Progenitor cell of endocrine pancreas (in vitro differentiated cells): ENCODE results near the gene CAPS2. TPM values are rescaled to one million over a fixed set of nuclear protein-coding genes. Genes with fewer than 3 reads are reported as not detected.

ENCODE experiments used
- DNase-seq: peaks from one replicate; pipeline ENCODE4 v3.0.0; 2021; ENCODE audit warnings: low spot score; ENCODE audit not compliant: unreplicated experiment
- H3K27ac Mint-ChIP-seq: 2 replicates; pipeline ENCODE4 v1.8.0; 2021; ENCODE audit warnings: mild to moderate bottlenecking, moderate library complexity, mixed read lengths
- H3K27me3 Mint-ChIP-seq: 2 replicates; pipeline ENCODE4 v1.8.0; 2021; ENCODE audit warnings: mixed read lengths
- H3K36me3 Mint-ChIP-seq: 2 replicates; pipeline ENCODE4 v1.8.0; 2022; ENCODE audit warnings: mixed read lengths; ENCODE audit not compliant: insufficient read depth
- H3K4me1 Mint-ChIP-seq: 2 replicates; pipeline ENCODE4 v1.8.0; 2021; ENCODE audit warnings: low read depth, mixed read lengths
- H3K4me3 Mint-ChIP-seq: 2 replicates; pipeline ENCODE4 v1.8.0; 2021; ENCODE audit warnings: low read depth, mild to moderate bottlenecking, moderate library complexity, mixed read lengths
- H3K9me3 Mint-ChIP-seq: 2 replicates; pipeline ENCODE4 v1.8.0; 2021; ENCODE audit warnings: low read depth, mixed read lengths
- CTCF ChIP-seq: fragments of 200-600 bp; sonication (generic); IDR thresholded peaks from one replicate; pipeline ENCODE4 v1.5.0; 2021; ENCODE audit warnings: antibody characterized with exemption, mild to moderate bottlenecking; ENCODE audit not compliant: unreplicated experiment
- total RNA-seq: library from RNA; stranded (reverse); gene quantifications from 2 replicates; pipeline ENCODE4 v1.2.1, GENCODE V29; 2021

The CAPS2 gene
- total RNA-seq, 1 donor from 2014 or later = 9.6 TPM

- DNase-seq = no peak
- H3K4me3 Mint-ChIP-seq = no peak overlapping the region
- H3K9me3 Mint-ChIP-seq = no peaks in the 10 kb centered on the region
- H3K36me3 Mint-ChIP-seq = peaks cover 3% of the 10 kb centered on the region
- H3K27me3 Mint-ChIP-seq = no peaks in the 10 kb centered on the region
- no peak overlapping the region for H3K27ac Mint-ChIP-seq
- peaks cover 3% of the 10 kb centered on the region for H3K4me1 Mint-ChIP-seq
- TF ChIP-seq CTCF = no peak
Measured at GRCh38 chr12:75308279-75308678, 21.8 kb downstream of the CAPS2 start.

GRCh38 chr12:75305412-75306332 is 24.5 kb downstream of the CAPS2 start:
- Mint-ChIP-seq H3K9me3 (no peaks in the 10 kb centered on the region), H3K36me3 (peaks cover 3% of the 10 kb centered on the region), H3K4me1 (no peaks in the 10 kb centered on the region), H3K27me3 (no peaks in the 10 kb centered on the region), H3K4me3 (no peak overlapping the region), H3K27ac (no peak overlapping the region)
- no peak for DNase-seq
- no peak for TF ChIP-seq CTCF

- H3K27me3 Mint-ChIP-seq = no peaks in the 10 kb centered on the region
- no peak for DNase-seq
Measured at GRCh38 chr12:75302781-75303180, 27.3 kb downstream of the CAPS2 start.

GRCh38 chr12:75302225-75302624 is 27.9 kb downstream of the CAPS2 start:
- no peak for DNase-seq
- Mint-ChIP-seq H3K27me3 (no peaks in the 10 kb centered on the region), H3K4me3 (no peak overlapping the region), H3K27ac (no peak overlapping the region), H3K36me3 (peaks cover 3% of the 10 kb centered on the region), H3K9me3 (no peaks in the 10 kb centered on the region), H3K4me1 (no peaks in the 10 kb centered on the region)
- no peak for TF ChIP-seq CTCF

More at GRCh38 chr12:75302781-75303180, 27.3 kb downstream of the CAPS2 start:
- H3K36me3 Mint-ChIP-seq = peaks cover 3% of the 10 kb centered on the region
- no peak for TF ChIP-seq CTCF
- no peaks in the 10 kb centered on the region for H3K4me1 Mint-ChIP-seq
- no peak overlapping the region for H3K4me3 Mint-ChIP-seq
- no peaks in the 10 kb centered on the region for H3K9me3 Mint-ChIP-seq
- no peak overlapping the region for H3K27ac Mint-ChIP-seq

GRCh38 chr12:75294797-75295196 is 35.3 kb downstream of the CAPS2 start:
- TF ChIP-seq CTCF = no peak
- Mint-ChIP-seq H3K27me3 (peaks cover 3% of the 10 kb centered on the region), H3K9me3 (no peaks in the 10 kb centered on the region), H3K27ac (no peak overlapping the region), H3K36me3 (no peaks in the 10 kb centered on the region), H3K4me1 (peaks cover 6% of the 10 kb centered on the region), H3K4me3 (no peak overlapping the region)
- no peak for DNase-seq
